Activated CD4-positive, alpha-beta T cell treated with anti-CD3 and anti-CD28 coated beads, Interleukin-2, amount 50 U/mL, for 4 hours (primary cell): ENCODE data around the gene THADA.
"Not testable (repeated sequence)": the region's sequence is repeated elsewhere in the genome, so short reads cannot be mapped to it uniquely, and the experiment has no call there.

Source experiments
- DNase-seq, 2 experiments: peaks; one replicate each; pipeline ENCODE4 v3.0.0-alpha.2; 2020

Gene THADA

DNA sequence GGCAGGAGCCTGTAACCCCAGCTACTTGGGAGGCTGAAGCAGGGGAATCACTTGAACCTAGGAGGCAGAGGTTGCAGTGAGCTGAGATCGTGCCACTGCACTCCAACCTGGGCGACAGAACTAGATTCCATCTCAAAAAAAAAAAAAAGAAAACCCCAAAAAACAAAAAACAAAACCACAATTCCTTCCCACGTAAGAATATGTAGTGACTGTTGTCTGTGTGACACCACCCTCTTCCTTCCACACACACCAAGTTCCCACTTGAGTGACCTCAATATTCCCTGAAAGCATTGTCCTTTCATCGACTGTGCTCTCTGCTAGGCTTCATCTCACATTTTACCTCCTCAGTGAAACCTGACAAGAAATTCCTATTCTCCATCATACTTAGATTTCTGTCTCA lies 8.8 kb upstream of the THADA start:
- no peak for DNase-seq

DNA sequence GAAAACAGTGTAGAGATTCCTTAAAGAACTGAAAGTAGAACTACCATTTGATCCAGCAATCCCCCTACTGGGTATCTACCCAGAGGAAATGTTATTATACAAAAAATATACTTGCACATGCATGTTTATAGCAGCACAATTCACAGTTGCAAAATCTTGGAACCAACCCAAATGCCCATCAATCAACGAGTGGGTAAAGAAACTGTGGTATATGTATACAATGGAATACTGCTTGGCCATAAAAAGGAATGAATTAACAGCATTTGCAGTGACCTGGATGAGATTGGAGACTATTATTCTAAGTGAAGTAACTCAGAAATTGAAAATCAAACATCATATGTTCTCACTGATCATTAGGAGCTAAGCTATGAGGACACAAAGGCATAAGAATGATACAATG lies 4.8 kb upstream of the THADA start:
- DNase-seq: not testable (repeated sequence)

DNA sequence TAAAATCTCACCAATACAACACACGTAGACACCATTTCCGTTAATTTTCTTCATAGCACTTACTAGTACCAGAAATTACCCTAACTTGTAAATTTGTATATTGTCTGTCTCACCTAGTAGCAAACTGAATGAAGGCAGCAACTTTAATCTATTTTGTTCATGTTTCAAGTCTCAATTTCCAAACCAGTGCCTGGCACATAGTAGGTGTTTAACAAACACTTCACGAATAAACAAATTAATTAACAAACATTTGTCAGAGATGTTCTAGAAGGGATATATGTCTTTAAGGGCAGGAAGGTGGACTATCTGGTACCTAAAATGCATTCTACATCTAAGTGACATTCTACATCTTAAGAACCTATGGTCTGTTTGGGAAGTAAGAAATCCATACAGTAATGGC lies 963 bp downstream of the THADA start:
- DNase-seq: no peak

DNA sequence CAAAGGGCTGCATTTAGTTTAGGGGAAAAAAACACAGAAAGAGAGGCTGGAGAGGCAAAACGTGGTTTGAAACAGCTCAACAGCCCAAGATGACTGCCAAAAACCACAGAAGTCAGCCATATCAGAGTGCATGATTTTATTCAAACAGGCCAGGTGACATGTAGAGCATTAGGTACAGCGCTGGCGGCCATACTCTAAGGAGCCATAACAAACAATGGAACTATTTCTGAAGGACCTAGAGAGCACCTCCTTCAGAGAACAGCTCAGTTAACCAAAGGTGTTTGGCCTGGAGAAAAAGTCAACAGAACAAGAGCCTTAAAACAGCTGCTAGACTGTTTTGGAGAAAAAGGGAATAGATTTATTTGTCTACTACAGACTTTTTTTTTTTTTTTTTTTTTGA lies 2.6 kb downstream of the THADA start:
- no peak for DNase-seq

DNA sequence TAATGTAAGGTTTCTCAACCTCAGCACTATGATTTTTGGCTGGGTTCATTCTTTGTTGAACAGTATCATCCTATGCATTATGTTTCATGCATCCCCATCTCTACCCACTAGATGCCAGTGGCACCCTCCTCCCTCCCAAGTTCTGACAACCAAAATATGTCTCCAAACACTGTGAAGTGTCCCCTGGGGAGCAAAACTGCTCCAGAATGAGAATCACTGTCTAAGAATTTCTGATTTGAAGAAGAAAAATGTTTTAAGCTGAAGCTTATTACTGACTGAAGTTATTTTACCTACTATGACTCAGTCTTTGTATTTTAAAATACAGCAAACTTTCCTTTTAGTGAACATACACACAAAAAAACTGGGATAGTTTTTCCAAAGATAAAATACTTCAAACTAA lies 3.4 kb downstream of the THADA start:
- no peak for DNase-seq

DNA sequence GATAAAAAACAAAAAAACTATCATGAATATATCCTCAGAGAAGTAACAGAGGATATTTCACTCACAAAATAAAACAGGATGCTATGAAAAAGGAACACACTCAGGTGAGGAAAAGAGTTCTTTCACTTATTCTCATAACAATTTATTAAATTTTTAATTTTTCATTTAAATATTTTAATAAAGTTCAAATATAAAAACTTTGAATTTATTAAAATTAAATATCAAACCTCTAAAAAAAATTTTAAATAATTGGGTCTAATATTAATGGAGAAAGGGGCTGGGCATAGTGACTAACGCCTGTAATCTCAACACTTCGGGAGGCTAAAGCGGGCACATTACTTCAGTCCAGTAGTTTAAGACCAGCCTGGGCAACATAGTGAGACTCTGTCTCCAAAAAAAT lies 10.1 kb downstream of the THADA start:
- no peak for DNase-seq

DNA sequence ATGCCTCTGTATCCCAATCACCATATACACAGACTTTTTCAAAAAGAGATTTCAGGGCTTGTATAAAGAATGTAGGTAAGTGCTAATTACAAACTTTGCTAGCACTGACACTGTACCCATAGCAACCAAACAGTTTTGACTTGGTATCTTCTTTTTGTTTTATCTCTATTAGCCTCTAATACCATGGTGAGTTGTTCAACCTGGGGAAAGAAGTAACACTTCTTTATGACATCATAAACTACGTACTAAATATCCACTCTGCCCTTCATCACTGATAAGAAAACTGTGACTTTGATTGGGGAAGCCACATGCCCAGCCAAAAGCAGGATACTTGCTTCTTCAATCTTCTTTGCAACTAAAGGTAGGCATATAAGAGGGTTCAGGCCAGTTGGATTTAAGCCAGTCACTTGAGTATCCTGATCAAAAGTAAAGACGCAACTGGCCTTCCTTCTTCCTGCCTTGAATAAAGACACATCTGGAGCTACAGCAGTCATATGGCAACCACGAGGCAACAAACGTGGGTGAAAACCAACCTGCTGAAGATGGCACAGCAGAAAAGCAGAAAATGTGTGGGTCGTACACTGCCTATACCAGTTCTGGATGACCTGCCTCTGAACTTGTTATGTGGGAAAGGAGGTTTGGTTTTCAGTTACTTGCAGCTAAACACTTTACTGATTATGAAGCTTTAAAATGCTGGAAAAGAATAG lies 16.4 kb downstream of the THADA start:
- no peak for DNase-seq

DNA sequence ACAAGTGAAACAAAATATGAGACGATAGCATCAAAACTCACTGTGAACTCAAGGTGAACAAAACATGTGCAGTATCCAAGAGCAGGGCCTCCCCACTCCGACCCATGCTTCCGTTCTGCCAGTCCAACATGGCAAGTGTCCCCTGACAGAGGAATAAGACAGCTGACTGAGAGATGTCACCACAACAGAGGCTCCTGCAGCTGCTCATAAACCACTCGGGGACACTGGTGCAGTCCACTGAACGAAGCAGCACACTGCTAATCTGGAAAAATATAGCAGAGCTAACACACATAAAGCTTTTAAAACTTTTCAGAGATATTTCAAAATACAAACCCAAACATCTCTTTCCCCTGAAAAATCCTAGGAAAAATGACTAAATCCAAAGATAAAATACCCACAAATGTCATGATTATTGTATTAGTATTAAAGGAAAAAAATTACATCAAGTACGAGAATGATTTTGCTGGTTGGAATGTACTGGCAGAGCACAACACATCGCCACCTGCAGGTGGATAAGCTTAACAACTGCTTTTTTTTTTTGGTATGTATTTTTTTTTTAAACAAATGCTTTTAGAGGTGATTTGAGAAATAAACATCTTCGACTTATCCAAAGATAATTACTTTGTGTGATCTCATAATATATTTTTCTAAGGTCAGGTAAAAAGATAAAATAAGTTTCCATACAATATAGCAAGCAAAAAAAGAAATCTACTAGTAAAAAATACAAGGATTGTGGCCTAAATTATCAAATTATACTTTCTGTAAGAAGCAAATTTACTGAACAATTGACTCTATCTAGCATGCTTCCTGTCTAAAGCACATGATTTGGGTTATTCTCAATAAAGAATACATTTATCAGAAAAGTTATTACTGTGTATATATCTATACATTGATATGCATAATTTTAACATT lies 18.6 kb downstream of the THADA start:
- DNase-seq: no peak

DNA sequence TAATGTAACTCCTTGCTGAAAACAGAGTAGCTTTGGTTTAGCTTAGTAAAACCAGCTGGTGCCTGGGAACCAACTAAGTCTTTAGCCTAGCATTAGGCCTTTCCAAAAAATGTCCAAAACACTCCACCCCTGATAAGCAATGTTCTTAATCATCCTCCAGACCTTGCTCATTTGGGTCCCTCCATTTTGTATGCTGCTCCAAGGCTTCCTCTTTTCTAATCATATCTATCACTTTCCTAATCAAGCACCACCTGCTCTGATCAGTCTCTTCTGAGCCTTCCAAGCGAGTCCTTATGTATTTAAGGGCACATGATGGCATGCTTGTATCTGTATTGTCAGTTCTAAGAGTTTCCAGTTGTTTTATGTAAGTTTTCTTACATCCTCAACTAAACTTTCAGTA lies 23.6 kb downstream of the THADA start:
- DNase-seq: no peak

DNA sequence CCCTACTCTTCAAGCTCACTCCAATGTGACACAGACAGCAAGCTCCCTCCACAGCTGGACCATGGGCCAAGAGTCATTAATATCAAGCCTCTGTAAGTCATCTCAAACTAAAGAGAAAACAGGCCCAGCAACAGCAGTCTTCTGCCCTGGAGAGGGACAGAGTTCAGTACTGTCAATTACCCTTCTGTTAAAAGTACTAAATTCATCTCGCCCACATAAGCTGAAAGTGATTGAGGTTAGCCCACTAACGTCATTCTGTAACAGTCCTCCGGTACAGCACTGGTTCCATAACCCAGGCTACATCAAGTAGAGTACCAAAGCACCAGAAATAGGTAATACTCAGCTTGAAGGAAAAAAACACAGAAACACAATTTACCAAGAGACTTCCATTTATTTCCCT lies 25.9 kb downstream of the THADA start:
- no peak for DNase-seq

DNA sequence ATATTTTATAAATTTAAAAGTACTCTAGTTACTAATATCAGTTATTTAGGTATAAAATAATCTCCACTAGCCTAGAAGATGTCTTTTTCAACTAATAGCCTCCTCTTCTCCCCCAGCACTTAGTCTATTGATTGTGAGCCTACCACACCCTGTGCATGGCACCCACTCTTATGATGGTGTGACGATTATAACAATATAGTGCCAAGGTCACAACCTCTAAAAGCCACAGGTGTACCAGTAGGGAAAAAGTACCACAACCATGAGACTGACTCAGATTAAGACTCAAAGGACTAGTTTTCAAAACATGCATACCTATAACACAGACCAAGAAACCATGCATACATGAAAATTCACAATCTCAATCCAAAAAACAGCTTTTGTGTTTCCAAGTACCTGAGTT lies 27.6 kb downstream of the THADA start:
- no peak for DNase-seq

DNA sequence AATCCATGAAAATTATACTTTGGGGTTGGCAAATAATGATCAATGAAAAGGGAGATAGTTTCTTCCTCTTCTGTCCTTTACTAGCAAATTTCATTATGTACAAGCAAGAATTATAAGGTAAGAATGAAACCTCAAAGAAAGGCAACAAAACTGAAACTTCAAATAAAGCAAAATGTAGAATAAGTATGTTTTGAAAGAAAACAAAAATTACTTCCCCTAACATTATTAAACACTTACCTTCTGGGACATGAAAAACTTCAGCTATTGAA lies 29.4 kb downstream of the THADA start:
- no peak for DNase-seq

DNA sequence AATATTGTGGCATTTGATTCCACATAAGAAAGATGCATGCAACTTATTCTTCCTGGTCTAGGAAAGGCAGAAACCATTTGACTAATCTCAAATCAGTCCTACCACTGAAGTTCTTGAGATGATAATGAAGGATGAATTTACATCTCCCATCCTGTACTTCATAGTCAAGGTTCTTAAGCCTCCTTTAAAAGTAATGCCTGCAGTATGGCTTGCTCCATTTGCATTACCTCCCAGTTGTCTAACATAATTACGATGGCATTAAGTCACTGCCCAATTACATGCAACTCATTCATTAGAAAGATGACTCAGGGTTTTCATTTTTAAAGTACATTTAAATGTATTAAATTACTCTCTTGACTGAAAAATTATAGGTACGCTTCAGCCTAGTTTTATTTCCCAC lies 32.2 kb downstream of the THADA start:
- no peak for DNase-seq

DNA sequence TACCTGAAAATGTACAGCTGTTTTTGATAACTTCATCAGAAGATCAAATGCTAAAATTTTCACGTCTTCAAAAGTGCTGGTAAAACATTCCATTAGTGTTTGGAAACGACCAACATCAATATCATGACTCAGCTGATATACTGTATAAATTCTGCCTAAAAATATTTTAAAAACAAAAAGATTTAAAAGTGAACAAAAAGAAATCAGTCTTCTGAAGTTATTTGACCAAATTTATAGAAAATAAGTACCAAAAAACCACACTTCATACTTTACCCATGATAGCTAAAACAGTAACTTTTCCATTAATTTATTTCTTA lies 35.6 kb downstream of the THADA start:
- no peak for DNase-seq

DNA sequence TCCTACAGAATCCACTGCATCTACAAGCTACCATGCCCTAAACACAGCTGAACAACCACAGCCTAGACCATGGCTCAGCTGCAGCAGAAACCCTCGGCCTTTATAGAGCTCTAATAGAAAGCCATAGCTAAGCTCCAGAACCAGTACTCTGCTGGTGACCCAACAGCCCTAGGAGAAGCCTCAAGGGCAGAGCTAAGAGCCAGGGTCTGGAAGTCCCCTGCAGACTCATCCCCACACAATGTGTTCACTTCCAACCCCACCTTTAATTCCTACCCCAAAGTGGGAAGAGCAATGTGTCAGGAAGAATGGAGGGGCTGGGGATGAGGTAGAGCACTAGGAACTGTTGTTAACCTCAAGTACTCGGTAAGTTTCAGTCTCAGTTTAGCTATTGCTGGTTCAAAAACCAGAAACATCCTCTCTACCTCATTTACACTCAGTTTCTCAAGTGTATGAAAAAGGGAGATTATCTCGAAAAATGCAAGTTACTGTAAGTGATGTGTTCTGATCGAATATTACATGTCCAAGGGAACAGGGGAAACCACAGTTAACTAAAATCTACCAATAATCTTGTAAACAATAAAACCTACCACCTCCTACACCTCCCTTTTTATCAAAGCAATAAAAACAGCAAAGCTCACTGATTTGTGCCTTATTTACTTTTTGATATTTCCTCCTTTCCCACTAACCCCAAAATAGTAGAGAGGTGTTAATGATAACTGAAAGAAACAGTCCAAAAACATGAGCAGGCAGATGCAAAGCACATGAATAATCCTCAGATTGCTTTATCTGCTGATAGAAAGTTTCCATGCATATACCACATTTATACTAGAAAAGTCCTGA lies 36.2 kb downstream of the THADA start:
- DNase-seq: no peak

DNA sequence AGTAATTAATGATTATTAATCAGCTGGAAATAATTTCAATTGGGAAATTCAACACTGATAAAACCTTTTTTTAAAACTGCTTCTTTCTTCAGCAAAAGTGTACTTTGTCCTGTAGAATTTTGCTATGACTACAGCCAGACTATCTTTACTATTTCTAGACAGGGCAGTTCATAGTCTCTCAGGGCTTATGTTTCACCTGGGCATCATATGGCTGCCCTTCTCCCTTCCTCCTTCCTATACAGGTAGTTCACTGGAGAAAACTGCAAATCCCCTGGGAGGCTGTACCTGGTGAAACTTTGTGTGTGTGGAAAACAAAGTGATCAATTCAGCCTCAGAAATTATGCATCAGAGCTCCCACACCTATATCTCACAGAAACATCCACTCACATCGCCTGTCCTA lies 38.6 kb downstream of the THADA start:
- DNase-seq: no peak

DNA sequence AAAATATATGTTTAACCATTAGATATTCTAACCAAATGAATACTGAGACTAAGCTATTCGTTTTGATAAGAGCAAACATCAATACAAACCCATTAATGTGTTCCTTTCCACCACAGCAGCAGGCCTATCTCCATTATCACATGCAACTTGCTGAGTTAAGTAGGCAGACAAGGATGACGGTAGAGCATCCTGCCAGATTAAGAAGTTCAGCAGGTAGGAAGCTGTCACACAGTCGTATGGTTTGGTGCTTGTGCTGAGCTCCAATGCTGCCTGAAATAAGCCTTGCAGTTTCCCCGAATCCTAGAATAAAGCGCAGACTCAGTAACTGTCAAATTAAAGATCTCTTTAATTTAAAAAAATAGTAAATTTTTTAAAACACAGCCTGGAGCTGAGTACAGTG lies 39.6 kb downstream of the THADA start:
- no peak for DNase-seq

DNA sequence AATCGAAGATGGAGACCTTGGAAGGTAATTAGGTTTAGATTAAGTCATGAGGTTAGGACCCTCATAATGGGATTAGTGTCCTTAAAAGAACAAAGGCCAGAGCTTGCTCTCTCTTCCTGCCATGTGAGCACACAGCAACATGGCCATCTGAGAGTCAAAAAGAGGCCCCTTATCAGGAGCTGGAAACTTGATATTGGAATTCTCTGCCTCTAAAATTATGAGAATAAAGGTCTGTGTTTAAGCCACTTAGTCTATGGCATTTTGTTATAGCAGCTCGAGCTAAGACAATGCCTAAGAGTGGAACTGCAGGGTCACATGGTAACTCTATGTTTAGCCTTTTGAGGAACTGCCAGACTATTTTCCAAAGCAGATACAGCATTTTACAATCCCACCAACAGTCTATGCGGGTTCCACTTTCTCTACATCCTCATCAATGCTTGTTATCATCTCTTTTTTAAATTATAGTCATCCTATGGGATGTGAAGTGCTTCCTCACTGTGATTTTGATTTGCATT lies 42.4 kb downstream of the THADA start:
- no peak for DNase-seq

DNA sequence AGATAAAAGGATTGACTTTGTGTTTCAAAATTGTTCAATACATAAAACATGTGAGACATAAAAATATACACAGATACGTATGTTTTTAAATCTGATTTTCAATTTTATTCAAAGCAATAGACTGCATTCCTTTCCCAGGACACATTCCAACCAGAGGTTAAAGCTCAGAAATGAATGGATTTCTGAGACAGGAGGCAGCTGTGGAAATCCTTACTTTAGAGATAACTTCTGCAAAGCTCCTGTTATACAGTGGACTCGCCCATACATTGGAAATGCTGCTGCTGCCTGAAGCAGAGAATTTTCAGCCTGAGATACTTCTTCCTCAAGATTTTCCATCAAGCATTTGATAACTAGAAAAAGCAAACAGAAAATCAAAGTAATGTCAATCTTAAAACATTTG lies 43.8 kb downstream of the THADA start:
- DNase-seq: no peak

DNA sequence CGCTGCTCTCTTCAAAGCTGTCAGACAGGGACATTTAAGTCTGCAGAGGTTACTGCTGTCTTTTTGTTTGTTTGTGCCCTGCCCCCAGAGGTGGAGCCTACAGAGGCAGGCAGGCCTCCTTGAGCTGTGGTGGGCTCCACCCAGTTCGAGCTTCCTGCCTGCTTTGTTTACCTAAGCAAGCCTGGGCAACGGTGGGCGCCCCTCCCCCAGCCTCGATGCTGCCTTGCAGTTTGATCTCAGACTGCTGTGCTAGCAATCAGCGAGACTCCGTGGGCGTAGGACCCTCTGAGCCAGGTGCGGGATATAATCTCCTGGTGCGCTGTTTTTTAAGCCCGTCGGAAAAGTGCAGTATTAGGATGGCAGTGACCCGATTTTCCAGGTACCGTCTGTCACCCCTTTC lies 47.5 kb downstream of the THADA start:
- not testable (repeated sequence) for DNase-seq

DNA sequence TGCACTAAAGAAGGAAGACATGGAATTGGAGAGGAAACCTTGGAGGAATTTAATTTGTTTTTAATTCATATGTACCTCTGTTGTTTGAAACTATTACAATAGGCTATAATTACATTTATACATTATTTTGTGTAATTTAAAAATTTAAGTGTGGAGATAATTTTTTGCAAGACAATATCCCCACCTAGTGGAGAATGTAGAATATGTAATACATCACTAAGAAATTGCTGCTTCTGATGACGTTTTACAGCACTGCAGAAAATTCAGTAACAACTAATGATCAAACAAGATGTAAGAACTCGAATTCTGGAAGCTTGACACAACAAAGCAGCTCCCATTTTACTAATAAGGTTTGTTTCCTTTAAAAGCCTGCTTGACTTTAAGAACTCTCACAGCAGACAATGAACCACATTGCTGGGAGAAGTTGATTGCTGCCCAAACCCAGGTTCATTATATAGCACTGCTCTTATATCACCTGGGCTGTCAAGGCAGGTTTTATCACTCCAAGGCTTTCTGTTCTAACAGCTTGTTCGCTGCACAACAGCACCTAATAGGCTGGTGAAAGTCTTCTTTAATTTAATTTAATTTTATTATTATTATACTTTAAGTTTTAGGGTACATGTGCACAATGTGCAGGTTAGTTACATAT lies 53.4 kb downstream of the THADA start:
- DNase-seq: no peak

DNA sequence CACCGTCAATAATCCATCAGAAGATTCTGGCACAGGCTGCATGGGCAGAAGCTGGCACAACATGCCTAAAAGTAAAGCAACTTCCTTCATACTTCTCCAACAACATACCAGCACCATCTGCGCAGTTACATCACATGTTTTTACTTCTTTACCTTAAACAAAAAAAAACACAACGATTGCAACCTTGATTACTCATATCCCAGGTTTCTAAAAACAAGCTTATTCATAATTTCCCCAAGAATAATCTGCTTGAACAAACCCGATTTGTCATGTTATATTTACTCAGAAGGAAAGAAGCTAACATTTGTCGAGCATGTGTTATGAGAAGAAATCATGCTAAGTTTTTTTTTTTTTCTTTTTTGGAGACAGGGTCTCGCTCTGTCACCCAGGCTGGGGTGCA lies 54.7 kb downstream of the THADA start:
- DNase-seq: no peak
